SJSA1 (cell line): ENCODE results near the gene VOPP1. TPM values are rescaled to one million over a fixed set of nuclear protein-coding genes. Genes with fewer than 3 reads are reported as not detected.
A peak's percentile ranks its signal among the peaks of the same experiment; 100 is the strongest.

ENCODE experiments used
- DNase-seq, 2 experiments: peaks; one replicate each; pipeline ENCODE4 v3.0.0-alpha.2; 2015 to 2020; ENCODE audit warnings: low spot score in 2 of 2, low read depth in 1 of 2
- H3K27ac ChIP-seq: fragments of 250-450 bp; sonication (Bioruptor Pico); 2 replicates; pipeline ENCODE4 v1.5.1; 2020; ENCODE audit warnings: mild to moderate bottlenecking, moderate library complexity
- H3K27me3 ChIP-seq: fragments of 250-450 bp; sonication (Bioruptor Pico); replicated peaks from 2 replicates; pipeline ENCODE4 v1.5.1; 2020; ENCODE audit warnings: mild to moderate bottlenecking, moderate library complexity
- H3K36me3 ChIP-seq: fragments of 250-450 bp; sonication (Bioruptor Pico); 2 replicates; pipeline ENCODE4 v1.5.1; 2020; ENCODE audit warnings: mild to moderate bottlenecking
- H3K4me1 ChIP-seq: fragments of 250-450 bp; sonication (Bioruptor Pico); replicated peaks from 2 replicates; pipeline ENCODE4 v1.6.1; 2021; ENCODE audit warnings: mild to moderate bottlenecking
- H3K4me3 ChIP-seq: fragments of 250-450 bp; sonication (Bioruptor Pico); 2 replicates; pipeline ENCODE4 v1.5.1; 2020; ENCODE audit warnings: mild to moderate bottlenecking
- H3K9me3 ChIP-seq: fragments of 250-450 bp; sonication (Bioruptor Pico); replicated peaks from 2 replicates; pipeline ENCODE4 v1.5.1; 2020; ENCODE audit warnings: mild to moderate bottlenecking
- total RNA-seq: library from RNA; depleted of rRNA; stranded (reverse); fragments of >200 nt; shearing (Covaris generic); gene quantifications from 2 replicates; pipeline ENCODE4 v1.2.3, GENCODE V29; 2014

VOPP1 gene
- total RNA-seq, 1 experiment from 2014 or later = 107 TPM

DNA sequence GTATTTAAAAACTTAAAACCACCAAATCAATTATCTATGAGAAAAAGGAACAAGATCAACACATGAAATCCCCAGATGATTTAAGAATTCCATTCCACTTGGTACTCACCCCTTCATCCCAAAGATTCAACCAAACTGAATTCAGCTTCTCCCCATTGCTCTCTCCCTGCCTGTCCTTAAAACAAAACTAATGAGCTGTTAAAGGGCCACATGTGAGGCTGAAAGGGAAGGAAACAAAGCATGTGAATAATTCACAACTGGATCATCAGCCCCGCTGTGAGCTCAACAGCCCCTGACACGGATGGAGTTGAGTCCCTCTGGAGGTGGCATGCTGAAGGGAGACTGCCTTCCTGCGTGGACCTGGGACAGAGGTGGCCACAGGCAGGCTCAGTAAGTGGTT, 32.9 kb downstream of the VOPP1 start:
- no peak for DNase-seq
- Histone ChIP-seq H3K4me3 (no peak overlapping the region), H3K27me3 (no peaks in the 10 kb centered on the region), H3K4me1 (peaks cover 37% of the 10 kb centered on the region), H3K9me3 (no peaks in the 10 kb centered on the region), H3K27ac (peak overlapping the region; percentile 28), H3K36me3 (peaks cover 23% of the 10 kb centered on the region; the same call in 1 of the 2 replicates)

DNA sequence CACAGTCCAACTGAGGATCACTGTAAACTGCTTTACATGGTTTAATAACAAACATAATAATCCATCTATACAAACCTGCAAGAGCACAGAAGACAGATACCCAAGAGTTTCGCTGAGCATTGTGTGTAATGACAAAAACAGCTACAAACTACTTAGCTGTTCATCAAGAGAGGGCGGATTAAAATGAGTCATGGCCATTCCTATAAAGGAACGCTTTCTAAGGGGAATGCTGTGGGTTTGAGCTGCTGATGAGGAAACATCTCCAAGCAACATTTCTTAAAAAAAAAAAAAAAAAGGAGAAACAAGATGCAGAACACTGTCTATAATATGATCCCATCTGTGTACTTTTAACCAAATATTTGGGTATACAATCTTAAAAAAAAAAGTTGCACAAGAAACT, 33.8 kb downstream of the VOPP1 start:
- Histone ChIP-seq H3K27ac (no peak overlapping the region), H3K4me1 (peaks cover 45% of the 10 kb centered on the region), H3K27me3 (no peaks in the 10 kb centered on the region), H3K9me3 (no peaks in the 10 kb centered on the region), H3K4me3 (no peak overlapping the region), H3K36me3 (peaks cover 19% of the 10 kb centered on the region)
- DNase-seq = peak in 1 of 2 experiments; percentile 78

DNA sequence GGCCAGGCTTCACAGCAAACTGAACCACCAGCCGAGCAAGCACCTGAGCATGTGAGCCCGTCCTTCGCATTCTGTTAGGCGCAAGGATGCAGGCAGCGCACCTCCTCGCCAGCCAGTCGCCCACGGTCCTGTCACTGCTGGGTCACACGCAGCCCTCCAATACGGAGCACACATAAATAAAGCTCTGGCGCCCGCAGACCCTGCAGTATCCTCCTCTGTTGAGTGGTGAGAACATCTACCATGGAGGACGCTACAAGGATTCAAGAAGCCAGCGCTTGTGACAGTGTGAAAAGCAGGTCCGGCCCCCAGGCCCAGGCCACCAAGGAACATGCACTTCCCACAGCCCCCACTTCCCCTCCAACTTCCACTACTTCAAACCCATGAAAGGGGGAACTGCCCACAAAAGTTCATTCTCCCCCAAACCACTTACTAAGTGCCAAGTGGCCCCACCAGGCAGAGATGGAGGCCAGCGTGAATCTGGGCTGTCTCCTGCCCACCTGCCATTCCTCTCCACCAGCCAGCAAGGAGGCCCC, 34.8 kb downstream of the VOPP1 start:
- Histone ChIP-seq H3K4me3 (no peak overlapping the region), H3K9me3 (no peaks in the 10 kb centered on the region), H3K27me3 (no peaks in the 10 kb centered on the region), H3K27ac (no peak overlapping the region), H3K4me1 (peaks cover 55% of the 10 kb centered on the region), H3K36me3 (peaks cover 14% of the 10 kb centered on the region; the same call in 1 of the 2 replicates)
- no peak for DNase-seq

DNA sequence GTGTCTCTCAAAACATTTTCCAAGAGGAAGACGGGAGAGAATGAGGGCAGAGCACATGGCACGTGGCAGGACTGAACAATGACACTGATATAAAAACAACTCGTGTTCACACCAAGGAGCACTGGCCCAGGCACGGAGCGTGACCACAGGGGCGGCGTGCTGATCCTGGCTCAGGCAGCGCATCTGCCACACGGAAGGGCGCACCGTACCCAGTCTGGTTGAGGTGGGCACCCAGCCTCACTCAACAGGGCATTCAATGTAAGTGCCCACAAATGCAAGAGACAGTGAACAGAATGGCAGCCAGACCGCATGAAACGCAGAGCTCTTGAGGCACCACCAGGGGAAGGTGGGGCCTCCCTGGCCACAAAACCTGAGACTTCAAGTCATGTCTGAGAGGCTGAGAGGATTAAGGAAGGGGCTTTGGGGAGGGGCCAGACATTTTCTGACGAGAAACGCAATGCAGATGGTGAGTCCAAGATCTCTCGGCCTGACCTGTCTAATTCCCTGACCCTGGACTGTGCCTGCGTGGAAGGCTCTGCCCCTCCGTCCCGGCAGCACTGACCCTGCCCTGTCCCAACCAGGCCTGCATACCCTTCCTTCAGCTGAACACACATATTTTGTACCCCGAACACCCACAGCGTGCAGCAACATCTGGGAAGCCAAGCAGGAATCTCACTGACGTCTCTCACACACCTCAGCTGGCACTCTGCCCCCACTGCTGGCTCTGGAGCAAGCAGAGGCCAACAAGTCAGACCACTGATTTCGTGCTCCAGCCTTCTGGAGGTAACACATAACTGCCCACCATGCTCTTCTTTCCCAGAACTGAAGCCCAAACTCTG, 35.5 kb downstream of the VOPP1 start:
- Histone ChIP-seq H3K4me1 (peaks cover 62% of the 10 kb centered on the region), H3K27me3 (no peaks in the 10 kb centered on the region), H3K27ac (no peak overlapping the region), H3K4me3 (no peak overlapping the region), H3K36me3 (peaks cover 18% of the 10 kb centered on the region; the same call in 1 of the 2 replicates), H3K9me3 (no peaks in the 10 kb centered on the region)
- DNase-seq = no peak

DNA sequence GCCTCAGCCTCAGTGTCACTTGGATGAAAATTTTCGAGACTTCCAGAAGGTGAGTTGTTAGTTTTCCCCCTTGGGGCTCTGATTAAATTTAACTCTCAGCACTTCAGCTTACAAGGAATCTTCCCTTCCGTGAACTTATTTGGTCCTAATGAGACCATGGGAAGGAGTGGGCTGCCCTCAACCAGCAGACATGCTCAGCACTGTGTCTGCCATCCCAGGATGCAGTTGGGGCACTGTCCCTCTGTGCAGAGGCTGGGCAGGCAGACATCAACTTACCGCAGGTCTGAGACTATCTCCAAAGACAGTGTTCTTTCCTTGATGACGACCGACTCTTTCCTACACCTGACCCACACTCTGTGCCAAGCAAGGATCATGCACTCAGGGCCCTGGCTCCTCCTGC, 36.7 kb downstream of the VOPP1 start:
- Histone ChIP-seq H3K27me3 (no peaks in the 10 kb centered on the region), H3K9me3 (no peaks in the 10 kb centered on the region), H3K4me1 (peaks cover 67% of the 10 kb centered on the region), H3K4me3 (no peak overlapping the region), H3K27ac (no peak overlapping the region), H3K36me3 (peaks cover 15% of the 10 kb centered on the region; the same call in 1 of the 2 replicates)
- no peak for DNase-seq

DNA sequence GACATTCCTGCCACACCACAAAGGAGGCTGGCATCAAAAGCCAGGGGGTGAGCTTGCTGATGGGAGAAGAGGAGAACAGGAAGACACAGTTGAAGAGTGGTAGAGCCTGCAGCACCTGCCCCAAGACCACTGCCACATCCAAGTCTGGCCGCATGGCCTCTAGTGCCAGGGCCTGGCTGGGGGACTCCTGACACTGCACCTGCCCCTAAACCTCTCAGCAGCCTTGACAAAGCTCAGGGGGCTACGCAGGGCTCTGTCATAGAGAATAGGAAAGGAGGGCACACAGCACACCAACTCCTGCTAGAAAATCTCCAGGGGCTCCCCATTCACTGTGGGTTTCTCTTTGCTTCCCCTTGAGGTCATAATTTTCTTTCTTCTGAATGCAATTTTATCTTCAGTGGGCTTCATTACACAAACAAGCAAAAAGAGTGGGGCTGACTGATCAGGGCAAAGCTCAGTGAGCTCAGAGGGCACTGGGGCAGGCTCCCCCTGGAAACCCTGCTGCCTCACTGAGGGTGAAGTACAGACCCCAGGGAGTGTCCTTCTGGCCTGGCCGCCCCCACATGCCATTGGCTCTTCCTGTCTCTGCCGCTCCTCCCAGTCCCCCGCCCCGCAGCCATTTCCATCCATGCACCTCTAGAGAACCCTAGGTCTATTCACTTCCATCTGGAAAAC, 37.2 kb downstream of the VOPP1 start:
- Histone ChIP-seq H3K4me3 (no peak overlapping the region), H3K27me3 (no peaks in the 10 kb centered on the region), H3K27ac (no peak overlapping the region), H3K36me3 (peaks cover 16% of the 10 kb centered on the region; the same call in 1 of the 2 replicates), H3K4me1 (peaks cover 67% of the 10 kb centered on the region), H3K9me3 (no peaks in the 10 kb centered on the region)
- no peak for DNase-seq

DNA sequence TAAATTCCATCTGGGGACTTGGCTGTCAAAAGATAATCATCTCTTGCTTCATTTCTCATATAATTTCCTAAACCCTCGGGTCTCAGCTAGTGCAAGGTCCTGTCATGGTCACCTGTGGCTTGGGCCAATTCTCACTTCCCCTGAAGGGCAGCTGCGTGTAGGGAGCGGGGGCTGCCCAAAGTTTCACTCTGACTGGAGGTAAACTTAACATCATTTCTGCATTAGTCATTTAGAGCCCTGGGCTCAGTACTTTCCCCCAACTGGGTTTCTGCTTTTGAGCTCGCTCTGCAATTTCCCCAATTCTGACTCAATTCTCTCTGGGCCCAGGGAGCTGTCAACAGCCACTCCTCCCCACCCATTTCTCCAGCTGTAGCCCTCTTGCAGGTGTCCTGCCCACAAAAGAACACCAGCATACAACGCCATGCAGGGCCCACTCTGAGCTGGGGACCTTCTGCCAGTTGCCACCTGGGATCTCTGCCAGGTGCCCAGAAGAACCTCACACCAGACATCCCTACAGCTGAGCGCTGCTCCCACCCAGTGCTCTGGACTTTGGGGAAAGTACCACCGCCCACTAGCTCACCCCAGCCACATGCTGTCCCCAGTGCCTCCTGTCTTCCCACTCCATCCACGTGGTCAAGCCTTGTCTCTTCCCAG, 37.9 kb downstream of the VOPP1 start:
- Histone ChIP-seq H3K27ac (no peak overlapping the region), H3K4me3 (no peak overlapping the region), H3K4me1 (peaks cover 63% of the 10 kb centered on the region), H3K27me3 (no peaks in the 10 kb centered on the region), H3K36me3 (peaks cover 16% of the 10 kb centered on the region; the same call in 1 of the 2 replicates), H3K9me3 (no peaks in the 10 kb centered on the region)
- peak in 1 of 2 experiments; percentile 46 for DNase-seq

DNA sequence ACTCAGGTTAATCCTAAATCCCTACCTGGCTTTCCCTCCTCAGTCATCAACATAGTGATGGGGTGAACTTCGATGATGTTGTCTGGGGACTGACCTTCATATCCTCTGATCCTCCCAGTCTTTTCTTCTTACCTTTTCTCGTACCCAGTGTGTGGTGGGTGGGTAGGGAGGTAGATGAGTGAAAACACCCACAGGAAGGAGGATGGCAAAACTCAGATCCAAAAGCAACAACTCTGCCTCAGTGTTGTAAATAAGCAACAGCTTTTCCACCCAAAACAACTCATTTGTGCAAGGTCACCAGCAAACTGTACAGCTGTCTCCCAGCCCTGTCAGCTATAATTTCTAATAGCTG, 38.6 kb downstream of the VOPP1 start:
- Histone ChIP-seq H3K4me3 (no peak overlapping the region), H3K4me1 (peaks cover 56% of the 10 kb centered on the region), H3K36me3 (peaks cover 16% of the 10 kb centered on the region; the same call in 1 of the 2 replicates), H3K27ac (no peak overlapping the region), H3K27me3 (no peaks in the 10 kb centered on the region), H3K9me3 (no peaks in the 10 kb centered on the region)
- no peak for DNase-seq

DNA sequence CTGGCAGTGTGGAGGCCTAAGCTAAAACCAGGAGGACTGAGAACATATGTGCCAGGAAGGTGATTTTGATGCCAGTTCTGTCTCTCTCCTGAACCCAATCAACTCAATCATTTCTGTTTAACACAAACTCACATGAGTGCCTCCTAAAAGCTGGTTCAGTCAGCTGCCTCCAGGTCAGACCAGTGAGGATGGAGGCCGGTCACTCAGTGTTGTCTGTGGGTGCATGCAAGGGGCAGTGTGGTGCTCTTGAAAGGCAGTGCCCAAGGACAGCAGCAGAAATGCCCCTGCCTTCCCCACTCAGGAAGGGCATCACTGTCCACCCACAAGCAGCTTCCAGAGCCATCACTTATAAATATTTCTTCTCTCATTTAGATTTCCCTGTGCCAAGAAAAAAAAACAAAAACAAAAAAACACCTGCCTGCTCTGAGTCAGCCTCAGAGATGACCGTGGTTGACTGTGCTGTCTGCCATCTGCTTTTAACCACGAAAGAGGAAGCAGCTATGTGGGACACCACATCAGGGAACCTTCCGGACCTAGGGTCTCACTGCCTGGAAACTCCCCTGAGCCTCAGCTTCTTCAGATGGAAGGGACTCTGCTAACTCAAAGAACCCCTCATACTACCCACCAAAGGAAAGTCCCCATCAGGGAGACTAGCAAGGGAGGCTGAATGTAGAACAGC, 39.1 kb downstream of the VOPP1 start:
- Histone ChIP-seq H3K4me1 (peaks cover 51% of the 10 kb centered on the region), H3K4me3 (no peak overlapping the region), H3K27ac (no peak overlapping the region), H3K27me3 (no peaks in the 10 kb centered on the region), H3K9me3 (no peaks in the 10 kb centered on the region), H3K36me3 (peaks cover 16% of the 10 kb centered on the region; the same call in 1 of the 2 replicates)
- DNase-seq = no peak

DNA sequence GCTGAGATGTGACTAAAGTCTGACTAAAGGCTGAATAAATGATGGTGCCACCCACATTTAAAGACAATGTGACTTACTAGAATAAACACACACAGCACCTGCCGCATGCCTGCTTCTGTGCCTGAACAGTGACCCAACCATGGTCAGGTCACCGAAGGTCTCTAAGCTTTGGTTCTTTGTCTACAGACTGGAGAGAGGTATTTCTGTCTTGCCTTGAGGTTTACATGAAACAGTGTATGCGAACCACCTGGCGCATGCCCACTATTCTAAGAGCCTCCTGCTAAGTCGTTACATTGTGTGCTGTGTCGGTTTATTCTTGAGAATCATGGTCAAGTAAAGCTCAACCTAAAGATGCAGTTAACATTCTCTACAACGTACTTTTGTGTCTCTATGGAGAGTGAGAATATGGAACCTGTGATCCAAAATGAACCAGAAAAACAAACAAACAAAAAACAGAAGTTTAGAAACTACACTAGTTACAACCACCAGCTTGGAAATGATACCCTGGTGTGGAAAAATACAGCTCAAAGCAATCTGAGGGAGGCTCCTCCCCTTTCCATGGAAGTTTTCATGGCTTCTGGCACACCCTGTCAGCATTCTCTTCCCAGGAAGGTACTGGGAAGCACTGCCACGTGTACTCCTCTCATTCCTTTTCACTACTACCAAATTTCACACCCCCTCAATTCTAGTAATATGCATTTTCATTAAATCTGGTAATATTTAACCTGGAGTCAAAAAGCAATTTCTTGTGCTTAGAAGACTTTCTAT, 40.0 kb downstream of the VOPP1 start:
- H3K9me3 ChIP-seq = no peaks in the 10 kb centered on the region
- DNase-seq = no peak
- H3K4me3 ChIP-seq = no peak overlapping the region
- H3K4me1 ChIP-seq = peaks cover 42% of the 10 kb centered on the region
- H3K27ac ChIP-seq = no peak overlapping the region
- peaks cover 13% of the 10 kb centered on the region; the same call in 1 of the 2 replicates for H3K36me3 ChIP-seq
- H3K27me3 ChIP-seq = no peaks in the 10 kb centered on the region

DNA sequence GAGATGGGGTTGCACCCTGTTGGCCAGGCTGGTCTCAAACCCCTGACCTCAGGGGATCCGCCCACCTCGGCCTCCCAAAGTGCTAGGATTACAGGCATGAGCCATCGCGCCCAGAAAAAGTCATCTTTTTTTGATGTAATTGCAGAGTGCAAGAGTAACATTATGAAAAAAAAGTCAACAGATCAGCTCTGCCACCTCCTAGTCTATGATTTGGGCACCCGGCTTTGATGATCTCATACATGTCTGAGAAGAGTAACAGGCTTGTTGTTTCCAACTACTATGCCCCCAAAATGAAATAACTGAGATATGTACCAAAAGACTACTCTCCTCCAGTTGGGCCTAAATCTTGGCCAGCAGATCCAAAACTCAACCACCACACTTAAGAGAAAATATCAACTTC, 40.8 kb downstream of the VOPP1 start:
- Histone ChIP-seq H3K27ac (no peak overlapping the region), H3K4me3 (no peak overlapping the region), H3K36me3 (peaks cover 10% of the 10 kb centered on the region; the same call in 1 of the 2 replicates), H3K9me3 (no peaks in the 10 kb centered on the region), H3K27me3 (no peaks in the 10 kb centered on the region), H3K4me1 (peaks cover 41% of the 10 kb centered on the region)
- DNase-seq = no peak

DNA sequence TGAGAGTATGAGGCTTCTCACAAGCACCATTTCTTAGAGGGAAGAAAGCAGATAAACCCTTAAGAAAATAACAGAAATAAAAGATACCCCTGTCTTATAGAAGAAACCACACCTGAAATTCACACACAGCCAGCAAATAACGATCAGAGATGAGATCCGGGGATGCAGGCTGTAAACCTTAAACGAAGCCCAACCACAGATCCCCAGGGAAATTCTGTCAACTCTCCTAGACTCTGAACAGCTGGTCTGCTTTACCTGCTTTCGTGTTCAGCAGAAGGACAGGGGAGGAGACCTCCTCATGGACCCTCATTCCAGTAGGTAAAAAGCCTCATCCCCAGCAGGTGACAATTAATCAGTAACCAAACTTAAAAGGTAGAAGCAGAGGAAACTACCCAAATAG, 45.0 kb downstream of the VOPP1 start:
- H3K27me3 ChIP-seq = no peaks in the 10 kb centered on the region
- H3K27ac ChIP-seq = no peak overlapping the region
- no peak for DNase-seq
- H3K36me3 ChIP-seq = peaks cover 9% of the 10 kb centered on the region
- H3K4me3 ChIP-seq = no peak overlapping the region
- H3K9me3 ChIP-seq = no peaks in the 10 kb centered on the region
- peaks cover 28% of the 10 kb centered on the region for H3K4me1 ChIP-seq

DNA sequence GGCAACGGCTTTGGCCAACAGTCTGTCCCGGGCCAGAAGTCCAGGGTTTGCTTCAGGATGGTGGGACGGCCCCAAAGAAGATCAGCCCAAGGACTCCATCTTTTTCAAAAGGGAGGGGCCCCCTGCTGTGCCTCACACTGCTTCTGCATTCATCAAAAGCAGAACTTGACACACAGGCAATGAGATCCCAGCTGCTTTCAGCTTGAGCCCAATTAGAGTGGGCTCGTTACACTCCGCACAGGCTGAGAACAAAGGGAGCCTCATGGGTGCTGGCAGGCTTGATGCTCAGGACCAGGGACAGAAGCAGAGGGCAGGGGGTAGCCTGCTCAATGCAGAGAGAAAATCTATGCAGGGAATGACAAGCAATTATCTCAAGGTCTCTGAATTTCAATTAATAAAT, 45.5 kb downstream of the VOPP1 start:
- DNase-seq = no peak

More for the DNA sequence above, 45.5 kb downstream of the VOPP1 start:
- peaks cover 23% of the 10 kb centered on the region for H3K4me1 ChIP-seq
- no peaks in the 10 kb centered on the region for H3K9me3 ChIP-seq
- no peaks in the 10 kb centered on the region for H3K27me3 ChIP-seq
- peaks cover 10% of the 10 kb centered on the region for H3K36me3 ChIP-seq
- H3K27ac ChIP-seq = no peak overlapping the region
- no peak overlapping the region for H3K4me3 ChIP-seq
